ENCODE measurements around the gene KIF5C.

The KIF5C gene

DNA sequence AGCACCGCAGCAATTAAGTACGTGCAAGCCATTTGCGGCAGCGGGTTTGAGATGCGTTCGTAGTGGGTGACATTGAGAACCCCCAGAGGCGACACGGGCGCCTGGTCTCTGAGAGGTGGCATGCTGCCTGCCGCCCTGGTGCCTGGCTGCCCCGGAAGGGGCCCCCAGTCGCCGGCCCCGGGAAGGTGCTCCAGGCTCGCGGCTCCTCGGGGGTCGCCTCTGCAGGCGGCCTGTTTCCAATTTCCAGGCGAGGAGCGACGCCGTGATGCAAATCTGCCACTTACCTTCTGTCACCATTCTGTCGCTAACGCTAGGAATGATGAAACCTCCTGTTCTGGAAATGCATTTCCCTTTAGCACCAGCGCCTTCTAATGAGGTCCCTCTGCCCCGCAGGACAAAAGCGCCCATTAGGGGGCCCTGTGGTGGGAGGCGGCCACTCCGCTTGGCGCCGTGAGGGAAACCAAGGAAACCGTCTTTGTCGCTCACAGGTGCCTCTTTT, 13.0 kb downstream of the KIF5C start:
- no peak for DNase-seq

- DNase-seq = no peak
Measured at GRCh38 chr2:148888986-148889385, 14.0 kb downstream of the KIF5C start.

- DNase-seq = no peak
Measured at GRCh38 chr2:148893906-148894305, 18.9 kb downstream of the KIF5C start.

GRCh38 chr2:148896136-148896535, 21.1 kb downstream of the KIF5C start:
- no peak for DNase-seq

DNA sequence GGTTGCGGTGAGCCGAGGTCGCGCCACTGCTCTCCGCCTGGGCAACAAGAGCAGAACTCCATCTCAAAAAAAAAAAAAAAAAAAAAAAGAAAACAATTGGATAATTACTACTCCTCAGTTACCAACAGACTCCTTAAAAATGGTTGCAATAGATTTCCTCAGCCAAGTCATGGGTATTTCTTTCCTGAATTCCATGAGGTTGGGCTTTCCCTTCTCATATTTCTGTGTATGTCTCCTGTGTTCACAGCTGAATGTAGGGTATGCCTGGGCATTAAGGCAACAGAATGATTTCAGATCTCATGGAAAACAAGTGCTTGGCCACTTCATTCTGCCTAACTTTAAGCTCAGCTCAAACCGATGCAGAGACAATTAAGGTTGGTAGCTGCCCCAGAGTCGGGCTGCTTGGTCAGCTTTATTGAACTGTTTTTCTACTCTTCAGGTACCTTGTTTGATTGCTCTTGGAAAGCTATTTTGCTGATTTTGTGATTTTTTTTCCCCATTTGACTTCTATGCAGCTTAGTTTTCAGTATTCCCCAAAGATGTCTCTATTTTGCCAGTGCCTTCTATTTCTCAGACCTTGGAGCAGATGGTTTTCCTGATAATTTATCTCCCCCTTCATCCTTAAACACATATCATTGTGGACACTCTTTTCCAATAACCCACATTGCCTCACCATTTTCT, 24.8 kb downstream of the KIF5C start:
- DNase-seq = no peak

- no peak for DNase-seq
Measured at GRCh38 chr2:148900350-148900837, 25.4 kb downstream of the KIF5C start.

DNA sequence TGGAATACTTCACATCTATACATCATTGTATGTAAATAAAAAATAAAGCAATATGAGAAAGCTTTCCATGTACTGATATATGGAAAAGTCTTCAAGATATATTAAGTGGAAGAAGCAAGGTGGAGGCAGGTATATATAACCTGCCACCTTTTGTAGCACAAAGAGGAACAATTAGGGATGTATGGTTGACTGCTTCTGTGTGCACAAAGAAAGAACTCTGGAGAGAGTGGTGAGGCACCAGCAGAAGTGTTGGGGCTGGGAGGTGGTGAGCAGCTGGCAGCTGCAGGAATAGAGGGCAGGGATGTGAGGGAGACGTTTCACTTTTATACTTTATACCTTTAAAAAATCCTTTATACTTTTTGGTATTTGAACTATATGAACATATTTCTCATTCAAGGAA, 26.1 kb downstream of the KIF5C start:
- DNase-seq = no peak

GRCh38 chr2:148902798-148903197, 27.8 kb downstream of the KIF5C start:
- no peak for DNase-seq

- DNase-seq = no peak
Measured at GRCh38 chr2:148903294-148903693, 28.3 kb downstream of the KIF5C start.

GRCh38 chr2:148903979-148904378, 29.0 kb downstream of the KIF5C start:
- no peak for DNase-seq

- DNase-seq = no peak
Measured at GRCh38 chr2:148906124-148906523, 31.1 kb downstream of the KIF5C start.

- DNase-seq = no peak
Measured at GRCh38 chr2:148907085-148907785, 32.2 kb downstream of the KIF5C start.

- no peak for DNase-seq
Measured at GRCh38 chr2:148909114-148909513, 34.1 kb downstream of the KIF5C start.

- no peak for DNase-seq
Measured at GRCh38 chr2:148913061-148913460, 38.0 kb downstream of the KIF5C start.

GRCh38 chr2:148913492-148913891, 38.5 kb downstream of the KIF5C start:
- DNase-seq = no peak

DNA sequence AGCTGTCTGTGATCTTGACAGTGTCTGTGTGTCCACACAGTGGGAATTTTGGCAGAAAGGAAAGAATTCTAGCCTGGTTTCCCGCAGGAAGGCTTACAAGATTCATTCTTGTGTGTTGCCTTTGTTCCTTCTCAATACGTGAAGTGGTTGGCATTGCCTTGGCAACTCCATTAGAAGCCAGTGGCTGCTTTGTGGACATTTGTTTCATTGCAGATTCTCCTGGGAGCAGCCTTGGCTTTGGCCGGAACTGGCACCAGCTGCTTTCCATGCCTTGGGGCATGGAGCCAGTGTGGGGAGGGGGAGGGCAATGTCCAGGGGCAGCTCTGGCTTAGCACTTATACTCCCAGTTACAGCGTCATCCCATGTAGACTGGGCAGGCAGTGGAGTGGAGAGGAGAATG, 39.4 kb downstream of the KIF5C start:
- no peak for DNase-seq

DNA sequence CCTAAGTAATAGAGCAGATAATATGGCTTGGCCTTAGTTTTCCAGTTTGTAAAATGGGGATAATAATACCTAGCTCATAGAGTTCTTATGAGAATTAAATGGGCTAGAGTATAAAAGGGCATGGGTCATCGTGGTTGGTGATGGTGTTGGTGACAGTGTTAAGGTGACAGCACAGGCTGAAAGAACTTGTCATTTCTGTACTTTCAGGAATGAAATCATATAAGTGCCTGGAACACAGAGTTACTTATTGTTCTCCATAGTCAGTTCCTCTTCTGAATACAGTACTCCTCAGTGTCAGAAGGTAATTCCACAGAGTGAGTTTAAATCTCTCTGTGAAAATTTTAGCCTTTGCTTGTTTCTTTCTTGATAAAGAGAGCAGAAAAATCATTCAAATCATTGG, 42.4 kb downstream of the KIF5C start:
- DNase-seq = no peak

- no peak for DNase-seq
Measured at GRCh38 chr2:148918554-148918953, 43.5 kb downstream of the KIF5C start.

DNA sequence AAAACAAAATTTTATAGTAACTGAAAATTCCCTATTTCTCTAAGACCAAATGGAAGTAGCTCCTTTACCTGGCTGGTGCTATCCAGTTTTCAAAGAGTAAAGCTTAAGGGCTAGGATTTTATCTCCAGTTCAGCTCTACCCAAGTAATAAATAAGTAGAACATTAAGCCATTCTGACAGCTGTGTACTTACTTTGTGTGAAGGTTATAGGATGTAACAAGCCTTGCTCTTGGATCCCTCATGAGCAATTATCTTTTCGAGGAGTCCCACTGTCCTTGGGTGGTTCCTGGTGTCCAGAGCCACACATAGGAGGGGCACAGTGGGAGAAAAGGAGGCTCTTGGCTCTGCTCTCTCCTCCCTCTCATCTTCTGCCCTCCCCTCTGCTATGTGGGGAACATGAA, 45.5 kb downstream of the KIF5C start:
- no peak for DNase-seq

GRCh38 chr2:148922062-148922461, 47.0 kb downstream of the KIF5C start:
- no peak for DNase-seq

GRCh38 chr2:148922776-148923475, 47.9 kb downstream of the KIF5C start:
- DNase-seq = no peak

- no peak for DNase-seq
Measured at GRCh38 chr2:148924514-148925178, 49.6 kb downstream of the KIF5C start.

GRCh38 chr2:148926291-148926961, 51.4 kb downstream of the KIF5C start:
- DNase-seq = peak; percentile 58
